SK-N-SH (cell line): ENCODE measurements around the gene GALNT4. TPM values are rescaled to one million over a fixed set of nuclear protein-coding genes. Genes with fewer than 3 reads are reported as not detected.

ENCODE experiments used
- CTCF ChIA-PET: fragments of 300-600, 350-600 bp; formaldehyde crosslinking; extraction: SDS; loops from one replicate; lab custom pipeline; 2021; lab: Yijun Ruan, JAX
- POLR2A ChIA-PET: fragments of 350-600 bp; sonication (Branson Sonifier 250); formaldehyde crosslinking; extraction: SDS; loops from one replicate; lab custom pipeline; 2020; ENCODE audit warnings: antibody characterized with exemption, inconsistent platforms; lab: Yijun Ruan, JAX
- DNase-seq: peaks from one replicate; pipeline ENCODE4 v3.0.0; 2012
- H2AFZ ChIP-seq: fragments of 200-600 bp; sonication (generic); 2 replicates; pipeline ENCODE4 v1.8.1; 2016; ENCODE audit warnings: antibody characterized with exemption, mild to moderate bottlenecking, low read depth
- H3F3A ChIP-seq: fragments of 200-600 bp; sonication (generic); replicated peaks from 2 replicates; pipeline ENCODE3; 2016; ENCODE audit warnings: antibody characterized with exemption, mild to moderate bottlenecking; ENCODE audit not compliant: insufficient read depth
- H3K27ac ChIP-seq, 2 experiments: fragments of 200-500 bp in 1 of 2; fragments of 200-600 bp in 1 of 2; sonication (Bioruptor generic) in 1 of 2; sonication (generic), shearing (Covaris generic) in 1 of 2; 2 replicates each; pipeline versions ENCODE4 v1.5.1 to v1.6.1; 2014 to 2016; ENCODE audit warnings: low read depth in 2 of 2, inconsistent platforms in 1 of 2, low read length in 1 of 2, mild to moderate bottlenecking in 1 of 2, mixed read lengths in 1 of 2
- H3K27me3 ChIP-seq: fragments of 200-600 bp; sonication (generic), shearing (Covaris generic); 2 replicates; pipeline ENCODE4 v1.6.1; 2016; ENCODE audit warnings: mixed run types; ENCODE audit not compliant: insufficient read depth
- H3K36me3 ChIP-seq, 2 experiments: fragments of 200-500 bp in 1 of 2; fragments of 200-600 bp in 1 of 2; sonication (Bioruptor generic) in 1 of 2; sonication (generic) in 1 of 2; replicated peaks in 1 of 2; 2 replicates each; pipeline versions ENCODE3 to v1.5.1; 2014 to 2016; ENCODE audit warnings: low read length in 1 of 2, mild to moderate bottlenecking in 1 of 2; ENCODE audit not compliant: insufficient read depth in 2 of 2, control insufficient read depth in 1 of 2
- H3K4me1 ChIP-seq, 2 experiments: fragments of 200-500 bp in 1 of 2; fragments of 200-600 bp in 1 of 2; sonication (Bioruptor generic) in 1 of 2; sonication (generic), shearing (Covaris generic) in 1 of 2; 2 replicates each; pipeline versions ENCODE4 v1.5.1 to v1.6.1; 2014 to 2016; ENCODE audit warnings: low read depth in 1 of 2, low read length in 1 of 2, mixed run types in 1 of 2; ENCODE audit not compliant: insufficient read depth in 2 of 2, control insufficient read depth in 1 of 2
- H3K4me2 ChIP-seq: fragments of 200-600 bp; sonication (generic), shearing (Covaris generic); 2 replicates; pipeline ENCODE4 v1.6.1; 2017; ENCODE audit warnings: mixed run types
- H3K4me3 ChIP-seq, 2 experiments: fragments of 200-500 bp in 1 of 2; fragments of 200-600 bp in 1 of 2; sonication (Bioruptor generic) in 1 of 2; sonication (generic), shearing (Covaris generic) in 1 of 2; 2 replicates each; pipeline versions ENCODE4 v1.5.1 to v1.8.1; 2014 to 2016; ENCODE audit warnings: low read depth in 2 of 2, inconsistent platforms in 1 of 2, low read length in 1 of 2, mild to moderate bottlenecking in 1 of 2, mixed read lengths in 1 of 2, moderate library complexity in 1 of 2
- H3K79me2 ChIP-seq: fragments of 200-600 bp; sonication (generic); 2 replicates; pipeline ENCODE4 v1.8.1; 2017; ENCODE audit warnings: mild to moderate bottlenecking; ENCODE audit not compliant: insufficient read depth
- H3K9ac ChIP-seq: fragments of 200-600 bp; sonication (generic); 2 replicates; pipeline ENCODE4 v1.6.1; 2017; ENCODE audit warnings: mixed run types
- H3K9me2 ChIP-seq: fragments of 200-600 bp; sonication (generic); 2 replicates; pipeline ENCODE4 v1.6.1; 2017; ENCODE audit warnings: mixed run types
- H3K9me3 ChIP-seq: fragments of 200-600 bp; sonication (generic); 2 replicates; pipeline ENCODE4 v1.6.1; 2017; ENCODE audit warnings: mixed run types, mild to moderate bottlenecking, moderate library complexity
- H4K20me1 ChIP-seq: fragments of 200-600 bp; sonication (generic); 2 replicates; pipeline ENCODE4 v1.6.1; 2017; ENCODE audit warnings: mild to moderate bottlenecking, mixed run types; ENCODE audit not compliant: insufficient read depth
- ELF1 ChIP-seq: IDR thresholded peaks from 2 replicates; pipeline ENCODE4 v1.4.0; 2012
- EZH2phosphoT487 ChIP-seq: fragments of 200-600 bp; sonication (generic); IDR thresholded peaks from 2 replicates; pipeline ENCODE4 v1.6.1; 2017; ENCODE audit warnings: low read depth, mixed run types, mild to moderate bottlenecking, antibody characterized with exemption, moderate library complexity, borderline replicate concordance
- FOSL2 ChIP-seq: IDR thresholded peaks from 2 replicates; pipeline ENCODE4 v1.4.0; 2012; ENCODE audit warnings: low read depth, mild to moderate bottlenecking, moderate library complexity, borderline replicate concordance
- GABPA ChIP-seq: IDR thresholded peaks from 2 replicates; pipeline ENCODE4 v1.4.0; 2012; ENCODE audit warnings: low read depth, mild to moderate bottlenecking
- MEF2A ChIP-seq: IDR thresholded peaks from 2 replicates; pipeline ENCODE4 v1.4.0; 2012; ENCODE audit warnings: low read depth, borderline replicate concordance
- MXI1 ChIP-seq: IDR thresholded peaks from 2 replicates; pipeline ENCODE4 v1.6.1; 2012; ENCODE audit warnings: mild to moderate bottlenecking, low read depth, low read length, improper control_type of control experiment
- NRF1 ChIP-seq: IDR thresholded peaks from 2 replicates; pipeline ENCODE4 v1.6.1; 2012; ENCODE audit warnings: low read depth, mild to moderate bottlenecking, low read length
- POLR2AphosphoS5 ChIP-seq: IDR thresholded peaks from 2 replicates; pipeline ENCODE4 v1.6.1; 2012; ENCODE audit warnings: low read depth, low read length
- RAD21 ChIP-seq: IDR thresholded peaks from 2 replicates; pipeline ENCODE4 v1.6.1; 2012; ENCODE audit warnings: mild to moderate bottlenecking, low read length
- RCOR1 ChIP-seq: fragments of 150-350 bp; IDR thresholded peaks from 2 replicates; pipeline ENCODE4 v1.6.1; 2017; ENCODE audit warnings: antibody characterized with exemption, low read length
- RFX5 ChIP-seq: IDR thresholded peaks from 2 replicates; pipeline ENCODE4 v1.6.1; 2012; ENCODE audit warnings: mild to moderate bottlenecking, improper control_type of control experiment, low read length
- SIN3A ChIP-seq: IDR thresholded peaks from 2 replicates; pipeline ENCODE4 v1.6.1; 2012; ENCODE audit warnings: low read depth, mild to moderate bottlenecking, low read length, moderate library complexity, borderline replicate concordance
- TAF1 ChIP-seq: IDR thresholded peaks from 2 replicates; pipeline ENCODE4 v1.6.1; 2012; ENCODE audit warnings: low read depth, mild to moderate bottlenecking, low read length, moderate library complexity, borderline replicate concordance
- WGBS: methylation state at CpG from one replicate; pipeline ENCODE4 v1.1.6; 2017; ENCODE audit warnings: low lambda C conversion rate; 5-methylcytosine and 5-hydroxymethylcytosine counted together
- polyA plus RNA-seq, 3 experiments: library from polyadenylated mRNA; depleted of rRNA; stranded (reverse); fragments of >200 nt; gene quantifications; 2 replicates each; pipeline ENCODE4 v1.2.3, GENCODE V29; 2012
- TF ChIP-seq, protein P1 (sequence below): IDR thresholded peaks from 2 replicates; pipeline ENCODE4 v1.4.0; 2012; ENCODE audit warnings: low read depth, borderline replicate concordance
- TF ChIP-seq, protein P2 (sequence below): IDR thresholded peaks from 2 replicates; pipeline ENCODE4 v1.4.0; 2012; ENCODE audit warnings: low read depth, borderline replicate concordance

Gene GALNT4
- polyA plus RNA-seq, 1 of the 3 experiments (the other 2 are of a cell fraction) = 1.1 TPM

- TF ChIP-seq EZH2phosphoT487 (no peak), TAF1 (no peak), MEF2A (no peak), MXI1 (no peak), NRF1 (no peak), FOSL2 (no peak), POLR2AphosphoS5 (no peak), RFX5 (no peak), RCOR1 (no peak), ELF1 (no peak)
- TF ChIP-seq, protein P1, sequence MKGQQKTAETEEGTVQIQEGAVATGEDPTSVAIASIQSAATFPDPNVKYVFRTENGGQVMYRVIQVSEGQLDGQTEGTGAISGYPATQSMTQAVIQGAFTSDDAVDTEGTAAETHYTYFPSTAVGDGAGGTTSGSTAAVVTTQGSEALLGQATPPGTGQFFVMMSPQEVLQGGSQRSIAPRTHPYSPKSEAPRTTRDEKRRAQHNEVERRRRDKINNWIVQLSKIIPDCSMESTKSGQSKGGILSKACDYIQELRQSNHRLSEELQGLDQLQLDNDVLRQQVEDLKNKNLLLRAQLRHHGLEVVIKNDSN = no peak
These were observed 8.0 kb downstream of the GALNT4 start (continued) for GRCh38 chr12:89516633-89517032.

GRCh38 chr12:89514751-89515150, 9.8 kb downstream of the GALNT4 start:
- H2AFZ ChIP-seq = no peak overlapping the region
- H3F3A ChIP-seq = no peaks in the 10 kb centered on the region
- WGBS = 94% methylated on average over 1 of the region's 1 CpG
- no peaks in the 10 kb centered on the region for H3K36me3 ChIP-seq
- H3K9me3 ChIP-seq = no peaks in the 10 kb centered on the region
- H3K9me2 ChIP-seq = no peaks in the 10 kb centered on the region
- H4K20me1 ChIP-seq = no peaks in the 10 kb centered on the region
- TF ChIP-seq ELF1 = no peak
- TF ChIP-seq, protein P1 = no peak
- TF ChIP-seq RAD21 = no peak
- no peak for TF ChIP-seq GABPA
- TF ChIP-seq, protein P2, sequence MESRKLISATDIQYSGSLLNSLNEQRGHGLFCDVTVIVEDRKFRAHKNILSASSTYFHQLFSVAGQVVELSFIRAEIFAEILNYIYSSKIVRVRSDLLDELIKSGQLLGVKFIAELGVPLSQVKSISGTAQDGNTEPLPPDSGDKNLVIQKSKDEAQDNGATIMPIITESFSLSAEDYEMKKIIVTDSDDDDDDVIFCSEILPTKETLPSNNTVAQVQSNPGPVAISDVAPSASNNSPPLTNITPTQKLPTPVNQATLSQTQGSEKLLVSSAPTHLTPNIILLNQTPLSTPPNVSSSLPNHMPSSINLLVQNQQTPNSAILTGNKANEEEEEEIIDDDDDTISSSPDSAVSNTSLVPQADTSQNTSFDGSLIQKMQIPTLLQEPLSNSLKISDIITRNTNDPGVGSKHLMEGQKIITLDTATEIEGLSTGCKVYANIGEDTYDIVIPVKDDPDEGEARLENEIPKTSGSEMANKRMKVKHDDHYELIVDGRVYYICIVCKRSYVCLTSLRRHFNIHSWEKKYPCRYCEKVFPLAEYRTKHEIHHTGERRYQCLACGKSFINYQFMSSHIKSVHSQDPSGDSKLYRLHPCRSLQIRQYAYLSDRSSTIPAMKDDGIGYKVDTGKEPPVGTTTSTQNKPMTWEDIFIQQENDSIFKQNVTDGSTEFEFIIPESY = no peak
- no peak for TF ChIP-seq POLR2AphosphoS5
- no peak for TF ChIP-seq SIN3A
- TF ChIP-seq TAF1 = no peak
- peaks cover 5% of the 10 kb centered on the region; the same call in 1 of the 2 replicates for H3K79me2 ChIP-seq
- ChIA-PET POLR2A (no interaction called here), CTCF (no interaction called here)
- no peak overlapping the region for H3K4me2 ChIP-seq
- DNase-seq = no peak
- no peaks in the 10 kb centered on the region for H3K27me3 ChIP-seq
- no peak overlapping the region for H3K9ac ChIP-seq
- H3K27ac ChIP-seq = no peak overlapping the region
- H3K4me1 ChIP-seq = no peaks in the 10 kb centered on the region; a peak in 1 of 4 replicates
- H3K4me3 ChIP-seq = no peak overlapping the region
